ENCODE results near the gene SMIM12. TPM values are rescaled to one million over a fixed set of nuclear protein-coding genes. Genes with fewer than 3 reads are reported as not detected.

Gene SMIM12
- total RNA-seq, result 10 to 100 TPM; 50.8 to 52.8 TPM

DNA sequence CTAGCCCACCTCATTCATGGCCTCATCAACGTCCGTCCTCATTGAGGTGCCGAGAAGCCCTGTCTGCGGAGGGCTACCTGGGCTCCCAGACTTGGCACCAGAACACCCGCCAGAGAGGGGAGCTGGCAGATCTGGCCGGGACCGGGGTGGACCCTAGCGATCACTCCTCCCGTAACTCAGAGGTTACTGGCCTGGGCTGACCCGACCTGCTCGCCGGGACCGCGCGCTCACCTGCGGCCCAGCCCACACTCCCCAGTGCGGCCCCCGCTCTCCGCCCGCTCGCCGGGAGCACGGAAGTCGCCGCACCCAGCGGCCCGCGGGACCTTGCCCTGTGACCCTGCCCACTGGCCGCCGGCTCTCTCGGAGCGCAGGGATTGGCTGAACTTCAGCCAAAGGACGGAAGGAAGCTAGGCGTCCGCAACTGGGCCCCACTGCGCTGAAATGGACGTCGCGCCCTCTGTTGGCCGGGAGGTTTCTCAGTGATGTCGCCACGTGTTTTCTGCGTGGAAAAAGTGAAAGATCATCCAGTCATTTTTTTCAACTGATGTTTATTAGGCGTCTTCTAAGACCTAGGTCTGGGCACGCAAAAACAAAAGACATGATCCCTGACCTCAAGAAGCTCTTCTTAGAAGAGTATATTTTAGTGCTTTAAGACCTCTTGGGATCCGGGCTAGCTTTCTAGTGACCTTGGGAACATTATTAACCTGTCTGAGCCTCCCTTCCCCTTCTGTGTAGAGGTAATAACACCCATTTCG lies at the start of gene SMIM12:
SMIM12 (minus strand) TSS at position 304 of the 755 bp plus-strand sequence. CDS start 3,772 bp downstream, outside the sequence.
- peak within 1 kb of the TSS; percentile 98 for H3K27ac Mint-ChIP-seq
- no peaks in the 10 kb centered on the region for H3K9me3 Mint-ChIP-seq
- H3K4me1 Mint-ChIP-seq (ENCODE audit: low read depth), result peaks cover 49% of the 10 kb centered on the region
- ATAC-seq (replicated peaks in 1 of 2), result peak; percentile 96 to 98
- no peaks in the 10 kb centered on the region for H3K27me3 Mint-ChIP-seq (ENCODE audit: low read depth)
- peak; percentile 94 to 95 for DNase-seq
- peaks cover 2 to 8% of the 10 kb centered on the region in 2 donors for H3K36me3 Mint-ChIP-seq (ENCODE audit: insufficient read depth in 2 of 2)
- peak within 1 kb of the TSS; percentile 93 to 99 for H3K4me3 Mint-ChIP-seq

DNA sequence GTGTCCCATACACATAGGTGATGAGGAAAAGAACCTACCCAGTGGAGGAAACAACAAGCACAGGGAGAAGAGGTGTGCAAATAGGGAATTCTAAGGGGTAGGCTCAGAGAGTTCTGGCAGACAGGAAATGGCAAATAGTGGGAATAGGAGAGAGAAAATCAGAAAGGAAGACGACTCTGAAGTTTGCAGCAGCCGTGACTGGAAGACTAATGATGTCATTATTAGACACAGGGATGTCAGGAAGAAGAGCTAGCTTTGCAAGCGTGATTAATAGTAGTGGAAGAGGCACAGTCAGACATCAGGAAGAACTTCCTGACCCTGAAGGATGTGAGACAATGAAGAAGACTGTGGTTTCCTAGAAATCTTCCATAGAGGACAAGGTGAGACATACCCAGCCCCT lies 48.8 kb upstream of the SMIM12 start:
- H3K4me1 Mint-ChIP-seq (ENCODE audit: low read depth), result no peaks in the 10 kb centered on the region
- no peak overlapping the region for H3K4me3 Mint-ChIP-seq
- no peak overlapping the region for H3K27ac Mint-ChIP-seq
- H3K27me3 Mint-ChIP-seq (ENCODE audit: low read depth), result peaks cover 26% of the 10 kb centered on the region
- no peaks in the 10 kb centered on the region for H3K36me3 Mint-ChIP-seq (ENCODE audit: insufficient read depth in 2 of 2)
- ATAC-seq (replicated peaks in 1 of 2) (no peak), DNase-seq (no peak)
- H3K9me3 Mint-ChIP-seq, result peaks cover 0 to 2% of the 10 kb centered on the region in 2 donors

- DNase-seq, result no peak
- H3K27me3 Mint-ChIP-seq (ENCODE audit: low read depth), result peaks cover 26% of the 10 kb centered on the region
- no peak overlapping the region for H3K27ac Mint-ChIP-seq
- H3K4me1 Mint-ChIP-seq (ENCODE audit: low read depth), result no peaks in the 10 kb centered on the region
- H3K36me3 Mint-ChIP-seq (ENCODE audit: insufficient read depth in 2 of 2), result no peaks in the 10 kb centered on the region
- H3K4me3 Mint-ChIP-seq, result no peak overlapping the region
- ATAC-seq (replicated peaks in 1 of 2), result no peak
- peaks cover 0 to 2% of the 10 kb centered on the region in 2 donors for H3K9me3 Mint-ChIP-seq
These were observed 48.0 kb upstream of the SMIM12 start for GRCh38 chr1:34907487-34908090.

- ATAC-seq (replicated peaks in 1 of 2) (no peak), DNase-seq (no peak)
- no peak overlapping the region for H3K4me3 Mint-ChIP-seq
- H3K27ac Mint-ChIP-seq, result no peak overlapping the region
- H3K9me3 Mint-ChIP-seq, result peaks cover 0 to 2% of the 10 kb centered on the region in 2 donors
- peaks cover 33% of the 10 kb centered on the region for H3K27me3 Mint-ChIP-seq (ENCODE audit: low read depth)
- no peaks in the 10 kb centered on the region for H3K4me1 Mint-ChIP-seq (ENCODE audit: low read depth)
- no peaks in the 10 kb centered on the region for H3K36me3 Mint-ChIP-seq (ENCODE audit: insufficient read depth in 2 of 2)
These were observed 47.2 kb upstream of the SMIM12 start for GRCh38 chr1:34906756-34907155.

DNA sequence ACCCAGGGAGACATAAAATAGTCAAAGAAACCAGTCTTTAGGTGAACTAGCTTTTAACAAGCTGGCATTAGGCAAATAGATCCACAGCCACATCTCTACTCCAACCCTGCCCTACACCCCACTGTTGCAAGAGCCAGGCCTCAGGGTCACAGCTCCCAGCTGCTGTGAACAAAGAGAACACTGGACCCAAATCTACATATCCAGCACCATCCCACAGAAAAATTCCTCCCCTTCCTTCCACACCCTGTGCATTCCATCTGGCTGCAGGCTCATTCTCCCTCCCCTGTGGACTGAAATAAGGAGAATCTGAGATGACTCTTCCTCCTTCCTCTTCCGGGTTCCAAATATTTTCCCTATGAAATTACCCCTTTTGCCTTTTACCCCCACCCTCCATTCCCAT lies 46.7 kb upstream of the SMIM12 start:
- no peak overlapping the region for H3K27ac Mint-ChIP-seq
- no peaks in the 10 kb centered on the region for H3K4me1 Mint-ChIP-seq (ENCODE audit: low read depth)
- H3K4me3 Mint-ChIP-seq, result no peak overlapping the region
- ATAC-seq (replicated peaks in 1 of 2) (no peak), DNase-seq (no peak)
- peaks cover 0 to 2% of the 10 kb centered on the region in 2 donors for H3K9me3 Mint-ChIP-seq
- H3K36me3 Mint-ChIP-seq (ENCODE audit: insufficient read depth in 2 of 2), result no peaks in the 10 kb centered on the region
- H3K27me3 Mint-ChIP-seq (ENCODE audit: low read depth), result peaks cover 38% of the 10 kb centered on the region

- ATAC-seq (replicated peaks in 1 of 2) (no peak), DNase-seq (no peak)
- Mint-ChIP-seq H3K27me3 (ENCODE audit: low read depth) (peaks cover 40% of the 10 kb centered on the region), H3K27ac (no peak overlapping the region), H3K4me3 (no peak overlapping the region), H3K36me3 (ENCODE audit: insufficient read depth in 2 of 2) (no peaks in the 10 kb centered on the region), H3K4me1 (ENCODE audit: low read depth) (no peaks in the 10 kb centered on the region), H3K9me3 (peaks cover 0 to 2% of the 10 kb centered on the region in 2 donors)
These were observed 45.5 kb upstream of the SMIM12 start for GRCh38 chr1:34905098-34905459.

DNA sequence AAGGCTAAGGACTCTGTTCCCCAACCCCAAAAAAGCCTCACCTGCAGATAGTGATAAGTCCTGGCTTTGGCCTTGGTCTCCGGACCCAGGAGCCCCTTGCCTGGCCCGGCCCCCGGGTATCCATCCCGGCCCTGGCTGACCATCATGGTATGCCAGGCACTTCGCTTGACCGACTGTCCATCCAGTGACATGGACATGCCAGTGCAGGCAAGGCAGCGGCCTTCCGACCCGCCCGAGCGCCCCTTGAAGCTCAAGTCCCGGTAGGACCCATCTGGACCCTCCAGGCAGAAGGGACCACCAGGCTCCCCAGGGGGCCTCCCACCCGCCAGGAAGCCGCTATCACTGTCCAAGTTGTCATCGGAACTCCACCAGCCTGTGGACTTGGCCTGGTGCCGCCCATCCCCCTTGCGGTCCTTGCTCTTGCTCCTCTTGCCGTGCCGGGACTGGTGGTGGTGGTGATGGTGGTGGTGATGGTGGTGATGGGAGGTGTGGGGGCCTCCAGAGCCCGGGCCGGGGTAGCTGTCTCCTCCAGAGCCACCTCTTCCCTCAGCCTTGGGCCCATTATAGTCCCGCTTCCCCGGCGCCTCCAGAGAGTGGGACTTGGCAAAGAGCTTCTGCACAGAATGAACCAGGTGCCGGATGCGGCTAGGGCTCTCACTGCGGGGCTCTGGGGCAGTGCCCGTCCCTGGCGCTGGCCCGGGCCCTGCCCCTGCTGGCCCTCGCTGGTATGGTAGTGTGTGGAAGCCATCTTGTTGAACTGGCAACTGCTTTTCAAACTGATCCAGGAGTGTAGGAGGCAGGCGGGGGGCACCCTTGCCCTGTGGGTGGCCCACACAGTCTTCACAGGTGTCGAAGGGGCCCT lies 44.9 kb upstream of the SMIM12 start:
- peaks cover 0 to 2% of the 10 kb centered on the region in 2 donors for H3K9me3 Mint-ChIP-seq
- no peaks in the 10 kb centered on the region for H3K36me3 Mint-ChIP-seq (ENCODE audit: insufficient read depth in 2 of 2)
- H3K27me3 Mint-ChIP-seq (ENCODE audit: low read depth), result peaks cover 40% of the 10 kb centered on the region
- DNase-seq, result no peak
- ATAC-seq (replicated peaks in 1 of 2), result no peak
- H3K27ac Mint-ChIP-seq, result no peak overlapping the region
- H3K4me3 Mint-ChIP-seq, result no peak overlapping the region
- no peaks in the 10 kb centered on the region for H3K4me1 Mint-ChIP-seq (ENCODE audit: low read depth)

DNA sequence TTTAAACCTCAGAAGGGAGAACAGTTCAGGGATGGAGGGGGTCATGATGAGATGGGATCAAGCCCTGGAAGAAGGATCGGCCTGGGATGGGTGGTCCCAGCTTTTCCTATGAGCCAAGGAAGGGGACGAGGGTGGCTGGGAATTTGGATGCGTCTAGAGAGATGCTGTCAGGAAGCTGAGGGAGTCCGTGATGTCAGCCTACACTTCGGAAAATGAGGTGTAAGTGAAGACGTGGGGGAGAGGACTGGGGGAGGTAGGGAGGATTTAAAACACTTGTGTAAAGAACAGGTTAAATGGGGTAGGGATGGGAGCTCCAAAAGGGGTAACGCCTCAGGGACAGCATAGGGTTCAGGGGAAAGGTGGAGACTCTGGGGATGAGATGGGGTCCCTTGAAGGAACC lies 42.4 kb upstream of the SMIM12 start:
- no peak overlapping the region for H3K27ac Mint-ChIP-seq
- no peaks in the 10 kb centered on the region for H3K36me3 Mint-ChIP-seq (ENCODE audit: insufficient read depth in 2 of 2)
- H3K4me1 Mint-ChIP-seq (ENCODE audit: low read depth), result no peaks in the 10 kb centered on the region
- no peak for ATAC-seq (replicated peaks in 1 of 2)
- H3K27me3 Mint-ChIP-seq (ENCODE audit: low read depth), result peaks cover 37% of the 10 kb centered on the region
- no peak overlapping the region for H3K4me3 Mint-ChIP-seq
- H3K9me3 Mint-ChIP-seq, result no peaks in the 10 kb centered on the region
- no peak for DNase-seq

GRCh38 chr1:34900775-34901502 lies 41.4 kb upstream of the SMIM12 start:
- H3K9me3 Mint-ChIP-seq, result no peaks in the 10 kb centered on the region
- no peaks in the 10 kb centered on the region for H3K36me3 Mint-ChIP-seq (ENCODE audit: insufficient read depth in 2 of 2)
- no peaks in the 10 kb centered on the region for H3K4me1 Mint-ChIP-seq (ENCODE audit: low read depth)
- H3K27me3 Mint-ChIP-seq (ENCODE audit: low read depth), result peaks cover 30% of the 10 kb centered on the region
- no peak overlapping the region for H3K27ac Mint-ChIP-seq
- no peak for ATAC-seq (replicated peaks in 1 of 2)
- no peak overlapping the region for H3K4me3 Mint-ChIP-seq
- DNase-seq, result no peak

DNA sequence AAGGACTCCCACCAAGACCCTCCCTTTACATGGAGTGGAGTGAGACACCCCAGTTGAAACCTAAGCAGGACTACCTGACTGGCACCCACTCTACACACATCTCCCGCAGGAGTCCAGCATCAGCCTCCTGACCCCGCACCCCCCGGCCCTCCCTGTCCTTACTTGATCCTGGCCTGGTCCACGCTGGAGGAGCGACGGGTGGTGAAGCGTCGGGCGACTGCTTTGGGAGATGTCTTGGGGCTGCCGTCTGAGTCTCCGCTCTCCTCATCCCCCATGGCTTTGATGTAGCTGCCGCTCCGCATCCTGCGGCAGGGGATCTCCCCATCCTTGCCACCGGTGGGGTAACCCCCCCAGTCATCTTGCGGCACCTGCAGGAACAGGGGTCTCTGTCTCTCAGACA lies 40.4 kb upstream of the SMIM12 start:
- H3K36me3 Mint-ChIP-seq (ENCODE audit: insufficient read depth in 2 of 2), result no peaks in the 10 kb centered on the region
- ATAC-seq (replicated peaks in 1 of 2), result no peak
- no peak overlapping the region for H3K27ac Mint-ChIP-seq
- H3K4me1 Mint-ChIP-seq (ENCODE audit: low read depth), result no peaks in the 10 kb centered on the region
- no peaks in the 10 kb centered on the region for H3K9me3 Mint-ChIP-seq
- H3K27me3 Mint-ChIP-seq (ENCODE audit: low read depth), result peaks cover 30% of the 10 kb centered on the region
- no peak for DNase-seq
- H3K4me3 Mint-ChIP-seq, result no peak overlapping the region

GRCh38 chr1:34899471-34899870 lies 39.9 kb upstream of the SMIM12 start:
- Mint-ChIP-seq H3K27me3 (ENCODE audit: low read depth) (peaks cover 30% of the 10 kb centered on the region), H3K9me3 (no peaks in the 10 kb centered on the region), H3K36me3 (ENCODE audit: insufficient read depth in 2 of 2) (no peaks in the 10 kb centered on the region), H3K4me1 (ENCODE audit: low read depth) (no peaks in the 10 kb centered on the region), H3K27ac (no peak overlapping the region), H3K4me3 (no peak overlapping the region)
- DNase-seq (no peak), ATAC-seq (replicated peaks in 1 of 2) (no peak)

DNA sequence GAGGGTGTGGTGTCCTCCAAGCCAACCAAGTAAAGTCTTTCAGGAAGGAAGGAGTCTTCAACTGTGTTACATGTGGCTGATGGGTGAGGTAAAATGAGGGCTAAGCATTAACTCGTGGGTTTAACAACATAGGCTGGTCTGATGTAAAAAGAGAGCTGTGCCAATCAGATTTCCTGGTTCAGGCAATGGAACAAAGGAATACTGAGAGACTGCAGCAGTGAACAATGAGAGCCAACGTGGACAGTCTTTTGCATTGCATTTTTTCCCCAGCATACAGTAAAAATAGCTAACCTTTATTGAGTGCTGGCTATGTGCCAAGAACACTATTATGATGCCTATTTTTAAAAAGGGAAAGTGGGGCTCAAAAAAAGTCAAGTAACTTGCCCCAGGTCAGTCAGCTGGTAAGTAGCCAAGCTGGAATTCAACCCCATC lies 38.8 kb upstream of the SMIM12 start:
- no peak for DNase-seq

More for the DNA sequence above, 38.8 kb upstream of the SMIM12 start:
- no peaks in the 10 kb centered on the region for H3K4me1 Mint-ChIP-seq (ENCODE audit: low read depth)
- no peaks in the 10 kb centered on the region for H3K36me3 Mint-ChIP-seq (ENCODE audit: insufficient read depth in 2 of 2)
- H3K9me3 Mint-ChIP-seq, result no peaks in the 10 kb centered on the region
- H3K4me3 Mint-ChIP-seq, result no peak overlapping the region
- no peak for ATAC-seq (replicated peaks in 1 of 2)
- H3K27ac Mint-ChIP-seq, result no peak overlapping the region
- peaks cover 30% of the 10 kb centered on the region for H3K27me3 Mint-ChIP-seq (ENCODE audit: low read depth)

Measured in activated T-cell treated with anti-CD3 and anti-CD28 coated beads, Interleukin-2, amount 50 U/mL, for 72 hours (primary cell).